ENCODE results near the gene MTX3.

DNA sequence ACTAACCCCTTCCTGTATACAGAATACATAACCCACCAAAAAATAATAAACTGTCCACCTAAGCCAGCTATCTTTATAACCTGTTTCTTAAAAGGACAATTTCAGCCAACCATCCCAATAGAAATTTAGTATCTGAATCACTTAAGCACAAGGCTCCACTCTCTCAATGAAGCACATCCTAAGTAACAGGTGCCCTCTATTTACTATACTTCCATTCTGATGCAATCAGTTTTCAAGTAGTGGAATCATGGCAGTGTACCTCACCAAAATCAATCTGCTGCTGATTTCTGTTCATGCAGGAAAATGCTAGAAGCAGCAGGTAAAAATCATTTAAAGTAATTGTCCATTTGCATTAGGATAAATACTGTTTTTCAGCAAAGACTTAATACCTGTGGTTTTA, 4.8 kb downstream of the MTX3 start:
- TF ChIP-seq, protein P1, sequence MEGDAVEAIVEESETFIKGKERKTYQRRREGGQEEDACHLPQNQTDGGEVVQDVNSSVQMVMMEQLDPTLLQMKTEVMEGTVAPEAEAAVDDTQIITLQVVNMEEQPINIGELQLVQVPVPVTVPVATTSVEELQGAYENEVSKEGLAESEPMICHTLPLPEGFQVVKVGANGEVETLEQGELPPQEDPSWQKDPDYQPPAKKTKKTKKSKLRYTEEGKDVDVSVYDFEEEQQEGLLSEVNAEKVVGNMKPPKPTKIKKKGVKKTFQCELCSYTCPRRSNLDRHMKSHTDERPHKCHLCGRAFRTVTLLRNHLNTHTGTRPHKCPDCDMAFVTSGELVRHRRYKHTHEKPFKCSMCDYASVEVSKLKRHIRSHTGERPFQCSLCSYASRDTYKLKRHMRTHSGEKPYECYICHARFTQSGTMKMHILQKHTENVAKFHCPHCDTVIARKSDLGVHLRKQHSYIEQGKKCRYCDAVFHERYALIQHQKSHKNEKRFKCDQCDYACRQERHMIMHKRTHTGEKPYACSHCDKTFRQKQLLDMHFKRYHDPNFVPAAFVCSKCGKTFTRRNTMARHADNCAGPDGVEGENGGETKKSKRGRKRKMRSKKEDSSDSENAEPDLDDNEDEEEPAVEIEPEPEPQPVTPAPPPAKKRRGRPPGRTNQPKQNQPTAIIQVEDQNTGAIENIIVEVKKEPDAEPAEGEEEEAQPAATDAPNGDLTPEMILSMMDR (conservative IDR thresholded peaks at IDR 0.05; ENCODE audit: low read depth, low read length), result no peak
- TF ChIP-seq EZH2 (IDR thresholded peaks at IDR 0.05; ENCODE audit: low read length, unreplicated experiment), result no peak

Measured in PC-3 (cell line).